NCI-H2196 treated with DMSO at 0.1 percent for 48 hours (cell line): ENCODE measurements around the gene ATXN2.

Experiments
- DNase-seq: peaks from one replicate; lab custom pipeline; 2025; ENCODE audit not compliant: unreplicated experiment; lab: John Stamatoyannopoulos, UW

Gene ATXN2

GRCh38 chr12:111440631-111441030 is 158.5 kb downstream of the ATXN2 start:
- DNase-seq = no peak

DNA sequence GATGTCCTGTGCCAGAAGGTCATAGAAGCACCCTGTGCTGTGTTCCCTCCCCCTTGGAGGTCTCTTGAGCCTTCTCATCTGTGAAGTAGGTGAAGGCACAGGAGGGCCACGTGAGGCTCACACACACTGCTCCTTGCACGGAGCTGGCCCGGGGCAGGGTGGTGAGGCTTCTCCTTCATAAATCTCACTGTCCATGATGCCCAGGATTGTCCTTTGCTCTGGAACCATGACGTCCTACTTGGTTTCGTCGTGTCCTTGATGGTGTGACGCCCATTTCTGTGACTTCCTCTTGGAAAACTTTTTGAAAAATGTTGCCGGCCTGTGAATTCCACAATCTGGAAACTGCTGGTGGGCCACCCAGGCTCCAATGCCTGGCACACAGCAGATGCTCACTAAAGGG is 159.0 kb downstream of the ATXN2 start:
- DNase-seq = no peak

GRCh38 chr12:111439657-111440151 is 159.4 kb downstream of the ATXN2 start:
- DNase-seq = no peak

GRCh38 chr12:111438481-111438880 is 160.6 kb downstream of the ATXN2 start:
- DNase-seq = no peak

DNA sequence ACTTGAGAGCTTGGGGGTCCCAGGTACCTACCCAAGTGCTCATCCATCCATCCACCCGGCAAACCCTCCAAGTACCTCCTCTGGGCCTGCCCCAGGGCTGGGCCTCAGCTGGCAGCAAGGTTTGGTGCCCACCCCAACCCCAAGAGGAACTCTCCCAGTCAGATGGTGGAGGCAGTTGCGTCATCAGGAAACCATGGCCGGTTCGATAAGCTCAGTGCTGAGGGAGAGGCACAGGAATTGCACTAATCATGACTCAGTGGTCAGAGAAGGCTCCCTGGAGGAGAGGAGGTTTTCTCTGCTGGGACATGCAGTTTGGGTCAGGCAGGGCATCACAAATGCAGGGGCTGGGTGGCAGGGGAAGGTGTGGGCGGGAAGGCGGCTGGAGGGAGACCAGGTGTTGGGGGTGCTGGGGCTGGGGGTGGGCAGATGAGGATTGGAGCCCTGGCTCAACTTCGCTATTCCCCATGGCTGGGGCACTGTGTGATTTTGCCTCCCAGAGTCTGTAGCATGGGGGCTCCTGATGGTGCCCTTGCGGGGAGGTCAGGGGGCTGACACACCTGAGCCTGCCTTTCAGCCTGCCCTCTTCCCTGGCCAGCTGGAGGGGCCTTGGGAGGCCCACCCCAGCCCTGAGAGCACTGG is 161.2 kb downstream of the ATXN2 start:
- DNase-seq = no peak

- no peak for DNase-seq
These were observed 162.3 kb downstream of the ATXN2 start for GRCh38 chr12:111436811-111437210.

DNA sequence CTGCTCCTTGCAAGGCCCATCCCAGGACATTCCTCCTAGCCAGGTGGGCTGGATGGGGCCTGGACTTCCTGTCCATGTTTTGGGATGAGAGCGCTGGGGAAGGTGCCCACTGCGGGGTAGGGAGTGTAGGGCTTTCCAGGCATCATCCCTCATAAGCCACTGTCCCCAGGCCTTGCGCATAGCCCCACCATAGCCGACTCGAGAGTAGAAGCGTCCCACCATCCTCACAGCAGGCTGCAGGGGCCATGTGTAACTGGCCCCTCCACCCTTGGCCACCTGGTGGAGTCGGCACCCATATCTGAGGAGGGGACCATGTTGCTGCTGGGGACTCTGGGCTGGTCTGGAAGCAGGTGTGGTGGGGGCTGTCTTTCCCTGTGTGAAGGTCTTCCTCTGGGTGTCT is 162.8 kb downstream of the ATXN2 start:
- no peak for DNase-seq

DNA sequence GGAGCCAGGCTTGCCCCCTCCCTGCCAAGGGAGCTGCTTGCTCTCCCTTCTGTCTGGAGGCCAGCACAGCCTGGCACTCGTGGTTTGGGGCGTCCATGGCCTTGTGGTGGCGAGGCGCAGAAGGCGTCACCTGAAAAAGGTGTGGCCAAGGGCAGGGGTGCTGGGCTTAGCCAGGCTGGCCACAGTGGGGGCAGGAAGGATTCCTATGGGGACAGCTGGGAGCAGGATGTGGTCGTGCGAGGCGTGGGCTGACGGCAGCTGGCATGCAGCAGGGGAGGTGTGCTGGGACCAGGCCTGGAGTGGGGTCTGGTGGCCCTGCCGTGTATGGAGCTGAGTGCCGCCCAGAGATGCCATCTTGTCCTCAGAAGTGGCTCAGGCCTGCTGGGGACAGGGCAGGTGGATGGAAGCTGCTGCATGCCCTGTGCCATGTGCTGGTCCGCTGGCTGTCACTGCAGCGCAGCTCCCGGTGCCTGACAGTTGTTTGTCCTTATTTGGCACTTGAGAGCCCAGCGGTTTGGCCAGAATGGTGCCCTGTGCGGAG is 163.4 kb downstream of the ATXN2 start:
- no peak for DNase-seq

DNA sequence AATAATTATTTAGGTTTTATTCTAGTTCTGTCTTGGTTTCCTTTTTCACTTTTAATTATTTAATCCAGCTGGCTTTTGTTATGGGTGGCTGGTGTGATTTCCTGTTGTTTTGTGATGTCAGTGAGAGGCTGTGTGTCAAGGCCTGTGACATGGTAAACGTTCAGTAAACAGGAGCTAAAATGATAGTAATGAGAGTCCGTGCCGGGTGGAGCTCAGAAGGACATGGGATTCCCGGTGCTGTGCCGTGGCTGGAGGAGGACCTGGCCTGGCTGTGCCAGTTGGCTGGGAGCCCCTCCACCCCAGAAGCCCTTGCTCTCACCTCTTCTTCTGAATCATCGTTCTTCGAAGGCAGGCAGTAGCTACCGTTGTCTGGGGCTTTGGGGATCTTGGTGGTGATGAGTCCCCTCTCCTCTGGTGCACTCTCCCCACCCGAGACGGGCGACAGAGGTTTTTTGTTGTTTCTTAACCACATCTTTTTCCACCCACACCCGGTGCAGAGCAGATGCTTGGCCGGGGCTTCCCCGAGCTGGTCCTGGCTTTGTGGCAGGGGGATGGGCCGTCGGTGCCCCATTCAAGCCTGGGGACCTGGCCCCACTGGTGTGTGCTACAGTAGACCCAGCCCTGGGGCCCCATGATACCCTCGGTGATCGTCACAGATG is 164.3 kb downstream of the ATXN2 start:
- DNase-seq = peak; percentile 39

GRCh38 chr12:111434049-111434448 is 165.1 kb downstream of the ATXN2 start:
- DNase-seq = no peak

DNA sequence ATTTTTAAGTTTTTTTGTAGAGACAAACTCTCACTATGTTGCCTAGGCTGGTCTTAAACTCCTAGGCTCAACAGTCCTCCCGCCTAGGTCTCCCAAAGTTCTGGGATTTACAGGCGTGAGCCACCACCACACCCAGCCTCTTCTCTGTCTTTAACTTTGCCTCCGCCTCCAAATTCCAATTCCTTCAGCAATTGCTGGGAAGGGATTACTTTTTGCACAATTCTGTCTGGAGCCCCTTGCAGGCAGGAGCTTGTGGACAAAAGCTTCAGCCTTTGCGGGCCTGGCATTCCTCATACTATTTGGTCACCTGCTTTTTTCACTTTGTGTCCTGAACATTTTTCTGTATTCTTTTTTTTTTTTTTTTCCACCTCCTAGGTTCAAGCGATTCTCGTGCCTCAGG is 167.3 kb downstream of the ATXN2 start:
- DNase-seq = no peak

DNA sequence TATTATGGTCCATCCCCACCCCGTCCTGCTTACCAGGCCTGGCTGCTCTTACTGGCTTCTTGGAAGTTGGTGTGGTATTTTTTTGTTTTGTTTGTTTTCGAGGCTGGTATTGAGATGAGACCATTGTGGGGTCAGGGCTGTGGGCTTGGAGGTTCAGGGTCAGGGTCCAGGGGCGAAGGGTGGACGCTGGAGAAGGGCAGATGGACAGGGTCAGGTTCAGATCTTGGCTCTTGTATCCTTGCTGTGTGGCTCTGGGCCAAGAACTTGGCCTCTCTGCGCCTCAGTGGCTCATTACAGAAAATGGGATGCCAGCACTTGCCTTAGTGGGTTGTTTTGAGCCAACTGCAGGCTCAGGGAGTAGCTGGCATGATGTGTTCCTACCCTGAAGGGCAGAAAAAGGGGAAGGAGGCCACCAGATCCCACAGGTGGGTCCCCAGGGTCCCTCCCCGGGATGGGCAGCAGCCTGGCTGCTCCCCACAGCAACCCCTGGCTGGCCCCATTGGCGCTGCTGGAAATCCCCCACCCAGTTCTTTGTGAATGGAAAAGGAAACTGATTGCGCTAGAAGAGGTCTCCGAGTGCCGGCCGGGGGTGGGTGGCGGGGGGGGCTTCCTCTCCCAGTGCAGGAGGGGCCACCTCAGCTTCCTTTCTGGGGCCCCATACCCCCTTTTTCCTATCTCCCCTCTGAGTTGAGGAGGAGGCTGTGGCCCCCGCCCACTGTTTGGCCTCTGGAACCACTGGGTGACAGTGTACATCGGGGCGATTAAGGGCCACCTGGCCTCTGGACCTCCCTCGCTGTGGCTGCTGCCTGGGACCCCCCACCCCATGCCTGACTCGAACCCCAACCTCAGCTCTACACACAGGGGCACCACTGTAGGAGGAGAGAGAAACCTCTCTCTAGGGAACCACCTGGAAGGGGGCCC is 168.4 kb downstream of the ATXN2 start:
- DNase-seq = no peak

- DNase-seq = no peak
These were observed 169.2 kb downstream of the ATXN2 start for GRCh38 chr12:111429828-111430432.

GRCh38 chr12:111428728-111429175 is 170.4 kb downstream of the ATXN2 start:
- DNase-seq = no peak

GRCh38 chr12:111428081-111428727 is 170.9 kb downstream of the ATXN2 start:
- no peak for DNase-seq

- no peak for DNase-seq
These were observed 171.6 kb downstream of the ATXN2 start for GRCh38 chr12:111427417-111428074.

GRCh38 chr12:111426344-111427185 is 172.6 kb downstream of the ATXN2 start:
- no peak for DNase-seq

- no peak for DNase-seq
These were observed 173.5 kb downstream of the ATXN2 start for GRCh38 chr12:111425655-111426054.

DNA sequence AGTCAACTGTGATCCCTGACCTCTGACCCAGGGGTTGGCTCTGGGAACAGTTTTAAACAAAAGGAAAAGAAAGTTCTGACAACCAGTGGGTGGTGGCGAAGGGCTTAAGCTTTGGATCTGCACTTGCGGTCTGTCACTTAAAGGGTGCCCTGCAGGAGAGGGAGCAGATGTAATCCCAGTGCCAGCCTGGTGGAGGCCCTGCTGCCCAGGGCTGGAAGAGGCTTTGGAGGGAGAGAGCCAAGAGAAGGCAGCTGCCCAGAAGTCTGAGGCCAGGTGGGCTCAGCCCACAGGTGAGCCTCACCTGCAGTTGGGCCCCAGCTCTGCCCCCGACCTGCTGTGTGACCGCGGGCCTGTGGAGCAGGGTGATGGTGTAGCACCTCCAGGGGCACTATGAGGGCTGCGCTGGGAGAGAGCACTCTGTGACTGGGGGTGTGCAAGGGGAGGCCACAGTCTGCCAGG is 174.3 kb downstream of the ATXN2 start:
- DNase-seq = no peak
